GM18502 (cell line): ENCODE data around the gene TM9SF4.
"Not testable (repeated sequence)": the region's sequence is repeated elsewhere in the genome, so short reads cannot be mapped to it uniquely, and the experiment has no call there.

Experiments
- ATAC-seq: cut with Tn5 transposase; IDR thresholded peaks from one replicate; pipeline ENCODE4 v1.9.1; 2021; ENCODE audit warnings: mild to moderate bottlenecking; ENCODE audit not compliant: unreplicated experiment, poor library complexity

TM9SF4 gene

DNA sequence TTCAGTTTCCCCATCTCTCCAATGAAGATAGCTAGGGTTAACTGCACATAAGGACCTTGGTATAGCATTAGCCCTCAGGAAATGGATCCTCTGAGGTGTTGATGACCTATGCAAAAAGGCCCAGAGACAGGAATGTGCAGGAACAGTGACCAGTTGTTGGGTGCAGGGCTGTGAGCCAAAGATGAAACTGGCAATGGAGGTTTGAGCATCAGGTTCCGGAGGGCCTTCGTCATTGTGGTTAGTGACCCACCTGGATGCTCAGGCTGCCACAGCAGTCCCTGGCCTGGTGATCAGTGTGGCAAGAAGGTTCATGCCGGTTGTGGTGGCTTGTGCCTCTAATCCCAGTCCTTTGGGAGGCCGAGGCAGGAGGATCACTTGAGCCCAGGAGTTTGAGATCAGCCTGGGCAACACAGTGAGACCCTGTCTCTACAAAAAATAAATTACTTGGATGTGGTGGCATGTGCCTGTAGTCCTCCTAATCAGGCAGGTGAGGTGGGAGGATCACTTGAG is 43.7 kb downstream of the TM9SF4 start:
- ATAC-seq, result no peak

DNA sequence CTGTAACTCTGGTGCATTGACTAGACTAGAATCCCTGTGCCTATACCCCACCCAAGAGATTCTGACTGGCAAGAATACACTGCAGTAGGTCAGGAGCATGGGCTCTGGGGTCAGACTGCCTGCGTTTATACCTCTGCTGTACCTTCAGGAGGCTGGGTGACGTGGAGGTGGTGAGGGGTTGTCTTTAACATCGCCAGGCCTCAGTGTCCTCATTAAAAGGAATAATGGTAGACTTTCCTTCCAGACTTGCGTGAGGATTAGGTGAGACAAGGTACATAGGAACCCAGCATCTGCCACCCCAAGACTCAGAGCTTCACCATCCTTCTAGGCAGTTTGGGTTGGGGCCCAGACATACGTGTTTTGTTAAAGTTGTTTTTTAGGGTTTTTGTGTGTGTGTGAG is 44.3 kb downstream of the TM9SF4 start:
- ATAC-seq, result no peak

- ATAC-seq, result no peak
Measured at GRCh38 chr20:32155017-32155981, 45.8 kb downstream of the TM9SF4 start.

DNA sequence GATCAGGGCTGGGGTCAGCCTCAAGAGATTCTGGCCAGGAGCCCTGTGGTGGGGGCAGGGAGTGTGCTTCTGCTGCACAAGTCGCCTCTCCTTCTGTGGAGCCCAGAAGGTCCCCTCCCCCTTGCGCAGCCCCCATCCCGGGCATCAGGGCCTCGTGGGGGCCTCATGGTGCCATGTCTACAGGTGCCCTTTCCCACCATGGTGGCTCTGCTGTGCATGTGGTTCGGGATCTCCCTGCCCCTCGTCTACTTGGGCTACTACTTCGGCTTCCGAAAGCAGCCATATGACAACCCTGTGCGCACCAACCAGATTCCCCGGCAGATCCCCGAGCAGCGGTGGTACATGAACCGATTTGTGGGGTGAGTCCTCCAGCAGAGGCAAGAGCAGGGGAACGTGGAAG is 48.1 kb downstream of the TM9SF4 start:
- ATAC-seq, result no peak

- ATAC-seq, result no peak
Measured at GRCh38 chr20:32158351-32158750, 48.8 kb downstream of the TM9SF4 start.

DNA sequence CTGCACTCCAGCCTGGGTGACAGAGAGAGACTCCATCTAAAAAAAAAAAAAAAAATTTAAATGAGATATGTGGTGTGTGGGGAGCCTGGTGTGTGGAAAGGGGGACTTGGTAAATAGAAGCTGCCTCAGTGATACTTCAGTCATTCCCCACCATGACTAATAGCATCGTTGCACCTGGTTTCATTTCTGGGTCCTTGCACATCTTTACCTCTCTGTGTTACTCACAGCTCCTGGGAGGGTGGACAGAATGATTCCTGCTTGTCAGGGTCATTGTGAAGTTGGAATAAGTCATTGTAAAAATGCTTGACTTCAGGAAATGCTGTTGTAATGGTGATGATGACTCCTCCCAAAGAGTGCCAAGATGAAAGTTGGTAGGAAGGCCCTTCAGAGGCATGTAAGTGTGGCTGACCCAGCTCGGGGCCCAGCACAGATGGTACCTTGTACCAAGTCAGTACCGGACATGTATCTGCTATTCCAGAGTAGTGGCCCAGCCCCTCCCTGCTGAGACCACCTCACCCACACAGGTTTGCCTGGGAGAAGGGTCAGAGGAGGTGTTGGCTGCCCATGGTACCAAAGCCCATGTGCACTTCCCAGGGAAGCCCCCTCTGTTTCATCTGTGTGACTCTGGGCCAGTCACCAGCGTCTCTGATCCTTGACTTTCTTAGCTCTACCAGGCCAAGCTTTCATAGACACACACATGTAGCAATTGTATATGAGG is 49.6 kb downstream of the TM9SF4 start:
- no peak for ATAC-seq

DNA sequence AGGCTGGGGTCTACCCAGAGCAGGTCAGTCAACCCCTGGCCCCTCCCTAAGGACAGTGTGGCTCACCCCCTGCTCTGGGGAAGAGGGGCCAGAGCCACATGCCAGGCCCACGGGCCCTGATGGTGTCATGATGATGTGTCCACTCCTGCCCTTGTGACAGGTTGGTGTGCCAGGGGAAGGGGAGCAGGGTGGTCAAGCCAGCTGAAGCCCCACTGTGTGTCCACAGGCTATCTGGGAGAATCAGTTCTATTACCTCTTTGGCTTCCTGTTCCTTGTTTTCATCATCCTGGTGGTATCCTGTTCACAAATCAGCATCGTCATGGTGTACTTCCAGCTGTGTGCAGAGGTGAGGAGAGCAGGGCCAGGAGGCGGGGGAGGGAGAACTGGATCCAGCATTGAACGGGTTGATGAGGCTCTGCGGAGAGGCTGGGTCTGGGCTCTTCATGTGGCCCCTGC is 50.3 kb downstream of the TM9SF4 start:
- ATAC-seq, result no peak

- no peak for ATAC-seq
Measured at GRCh38 chr20:32160341-32160740, 50.8 kb downstream of the TM9SF4 start.

GRCh38 chr20:32162351-32162750 is 52.8 kb downstream of the TM9SF4 start:
- ATAC-seq, result no peak

GRCh38 chr20:32163951-32164350 is 54.4 kb downstream of the TM9SF4 start:
- no peak for ATAC-seq

DNA sequence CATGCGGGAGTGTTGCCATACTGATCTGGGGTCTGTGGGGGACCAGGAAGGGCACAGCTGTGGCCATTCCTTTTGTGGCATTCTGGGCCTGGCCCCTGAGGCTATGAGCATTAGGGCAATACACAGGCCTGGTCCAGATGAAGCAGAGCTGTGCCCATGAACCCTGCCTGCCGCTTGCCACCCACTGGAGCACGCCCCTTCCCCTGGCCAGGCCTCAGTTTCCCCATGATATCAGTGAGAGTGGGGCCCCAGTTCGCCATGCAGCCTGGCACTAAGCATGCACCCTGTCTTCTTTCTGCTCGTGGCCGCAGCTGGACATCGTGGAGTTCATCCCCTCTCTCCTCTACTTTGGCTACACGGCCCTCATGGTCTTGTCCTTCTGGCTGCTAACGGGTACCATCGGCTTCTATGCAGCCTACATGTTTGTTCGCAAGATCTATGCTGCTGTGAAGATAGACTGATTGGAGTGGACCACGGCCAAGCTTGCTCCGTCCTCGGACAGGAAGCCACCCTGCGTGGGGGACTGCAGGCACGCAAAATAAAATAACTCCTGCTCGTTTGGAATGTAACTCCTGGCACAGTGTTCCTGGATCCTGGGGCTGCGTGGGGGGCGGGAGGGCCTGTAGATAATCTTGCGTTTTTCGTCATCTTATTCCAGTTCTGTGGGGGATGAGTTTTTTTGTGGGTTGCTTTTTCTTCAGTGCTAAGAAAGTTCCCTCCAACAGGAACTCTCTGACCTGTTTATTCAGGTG is 55.6 kb downstream of the TM9SF4 start:
- no peak for ATAC-seq

- ATAC-seq, result no peak
Measured at GRCh38 chr20:32165836-32166545, 56.5 kb downstream of the TM9SF4 start.

DNA sequence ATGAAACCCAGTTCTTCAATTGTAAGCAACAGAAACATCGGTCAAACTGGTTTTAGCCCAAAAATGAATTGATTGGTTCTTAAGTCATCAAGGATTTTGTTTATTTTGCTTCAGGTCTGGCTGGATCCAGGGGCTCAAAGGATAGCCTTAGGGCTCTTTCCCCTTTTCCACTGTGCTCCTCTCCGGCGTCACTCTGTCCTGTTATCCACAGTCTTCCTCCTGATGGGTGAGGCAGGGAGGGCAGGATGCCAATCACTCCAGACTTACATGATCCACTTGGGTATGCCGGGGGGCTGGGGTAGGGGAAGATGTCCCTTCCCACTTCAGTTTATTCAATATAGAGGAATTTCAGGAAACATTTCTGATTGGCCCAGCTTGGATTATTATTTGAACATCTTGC is 58.0 kb downstream of the TM9SF4 start:
- ATAC-seq, result no peak

GRCh38 chr20:32168184-32168910 is 58.8 kb downstream of the TM9SF4 start:
- ATAC-seq, result no peak

GRCh38 chr20:32177696-32178095 is 68.2 kb downstream of the TM9SF4 start:
- not testable (repeated sequence) for ATAC-seq

GRCh38 chr20:32179515-32179914 is 70.0 kb downstream of the TM9SF4 start:
- no peak for ATAC-seq

DNA sequence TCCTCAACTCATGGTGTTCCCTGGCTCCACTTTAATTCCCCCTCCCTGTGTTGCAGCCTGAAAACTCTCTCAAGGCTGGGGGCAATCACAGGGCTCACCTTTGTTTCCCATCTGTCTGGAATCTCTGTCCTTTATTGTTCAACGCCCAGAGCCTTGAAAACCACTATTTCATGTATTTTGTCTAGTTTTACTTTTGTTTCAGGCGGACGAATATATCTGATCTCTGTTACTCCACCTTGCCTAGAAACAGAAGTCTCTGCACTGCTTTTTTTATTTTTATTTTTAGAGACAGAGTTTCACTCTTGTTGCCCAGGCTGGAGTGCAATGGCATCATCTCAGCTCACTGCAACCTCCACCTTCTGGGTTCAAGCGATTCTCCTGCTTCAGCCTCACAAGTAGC is 70.4 kb downstream of the TM9SF4 start:
- no peak for ATAC-seq

- ATAC-seq, result no peak
Measured at GRCh38 chr20:32181606-32182005, 72.1 kb downstream of the TM9SF4 start.

DNA sequence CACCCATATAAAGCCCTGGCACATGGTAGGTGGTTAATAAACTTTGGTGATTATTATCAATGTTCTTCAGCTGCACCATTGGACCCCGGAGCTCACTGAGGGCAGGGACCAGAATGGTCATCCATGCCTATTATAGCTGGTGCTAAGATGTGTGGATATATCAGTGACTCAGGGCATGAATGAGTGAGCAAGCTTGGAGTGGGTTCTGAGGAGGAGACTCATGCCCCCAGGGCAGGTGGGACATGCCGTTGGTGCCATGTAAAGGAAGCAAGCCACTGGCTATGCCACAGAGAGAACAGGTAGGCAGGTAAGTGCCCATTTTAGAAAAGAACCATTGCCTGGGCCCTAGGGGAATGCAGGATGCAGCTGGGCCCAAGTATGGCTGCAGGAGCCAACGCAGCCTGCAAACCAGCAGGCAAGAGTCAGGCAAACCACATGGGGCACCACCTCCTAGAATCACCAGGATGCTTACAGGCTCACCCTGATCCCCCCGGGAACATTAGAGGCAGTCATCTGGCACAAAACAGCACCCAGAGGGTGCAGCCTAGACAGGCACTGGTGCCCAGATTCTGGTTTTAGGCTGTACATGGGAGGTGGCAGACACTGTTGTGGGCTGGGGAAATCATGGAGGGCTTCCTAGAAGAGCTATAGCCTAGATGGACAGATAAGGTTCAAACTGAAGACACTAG is 74.6 kb downstream of the TM9SF4 start:
- no peak for ATAC-seq
